ENCODE measurements around the gene ALDH1L1. TPM values are rescaled to one million over a fixed set of nuclear protein-coding genes. Genes with fewer than 3 reads are reported as not detected.

Gene ALDH1L1
- total and polyA plus RNA-seq, 2 of the 4 experiments (the other 2 are of a cell fraction) = not detected

DNA sequence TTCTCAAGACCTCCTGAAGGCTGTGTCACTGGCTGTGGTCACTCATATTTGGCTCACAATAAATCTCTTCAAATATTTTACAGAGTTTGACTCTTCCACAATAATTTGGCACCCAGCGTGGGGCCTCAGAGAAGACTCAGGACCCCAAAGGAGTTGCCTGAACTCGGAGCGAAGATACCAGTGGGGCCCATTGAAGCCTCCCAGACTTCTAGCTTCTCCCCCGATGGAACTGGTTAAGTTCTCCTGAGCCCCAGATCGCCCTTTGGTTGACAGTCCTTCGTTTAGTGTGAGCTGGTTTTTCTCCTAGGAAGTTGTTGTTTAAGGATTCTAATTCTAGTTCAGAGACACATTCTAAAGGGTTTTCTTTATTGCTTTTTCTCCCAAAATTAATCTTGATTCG, 95.1 kb downstream of the ALDH1L1 start:
- no peak overlapping the region for H4K91ac ChIP-seq (ENCODE audit: insufficient read depth, low read depth, low read length)
- H3K4me3 ChIP-seq (ENCODE audit: insufficient read depth, low read depth, low read length) = no peak overlapping the region
- BruUV-seq (replicated peaks) = no TSS peak
- no peak overlapping the region for H3K14ac ChIP-seq (replicated peaks; ENCODE audit: low read depth, low read length)
- H2BK15ac ChIP-seq (ENCODE audit: low read depth, low read length) = no peak overlapping the region
- dilution Hi-C loops (cut with HindIII; ENCODE audit: low sequenced_read_pairs, unreplicated experiment) = no loop called here
- H2BK120ac ChIP-seq (ENCODE audit: low read depth, low read length) = no peak overlapping the region
- intact Hi-C loops (cut with micrococcal nuclease) = no loop called here
- H2AK5ac ChIP-seq (ENCODE audit: low read depth, low read length) = no peak overlapping the region
- DNase-seq (no peak), ATAC-seq (ENCODE audit: low read depth) (no peak)
- no peaks in the 10 kb centered on the region for H4K20me1 ChIP-seq (ENCODE audit: insufficient read depth, low read length)
- no peak overlapping the region for H3K27ac ChIP-seq (ENCODE audit: insufficient read depth, low read length)
- no peak overlapping the region for H4K8ac ChIP-seq (ENCODE audit: low read depth in 2 of 2, low read length in 2 of 2)
- no peak overlapping the region for H3K23ac ChIP-seq (ENCODE audit: low read depth, low read length)
- H3K4ac ChIP-seq (ENCODE audit: low read depth, low read length) = no peak overlapping the region
- H3K9me3 ChIP-seq (ENCODE audit: control insufficient read depth, insufficient read depth, low read length) = no peaks in the 10 kb centered on the region
- no peak overlapping the region for H3K4me2 ChIP-seq (ENCODE audit: low read depth, low read length)
- H3K79me1 ChIP-seq (ENCODE audit: low read depth in 1 of 2, low read length in 2 of 2) = peaks cover 0 to 3% of the 10 kb centered on the region in 2 experiments; a peak in 1 of 4 replicates
- H2BK5ac ChIP-seq (ENCODE audit: low read depth, low read length, poor library complexity, severe bottlenecking) = no peak overlapping the region
- H3K18ac ChIP-seq (ENCODE audit: low read depth, low read length) = no peak overlapping the region
- H3K9ac ChIP-seq (ENCODE audit: low read depth, low read length) = no peak overlapping the region
- no peak overlapping the region for H2AFZ ChIP-seq (replicated peaks; ENCODE audit: low read length, poor library complexity)
- H3K56ac ChIP-seq (ENCODE audit: extremely low read depth, insufficient read depth, low read length) = no peak overlapping the region
- ChIA-PET CTCF (no interaction called here), POLR2A (ENCODE audit: unreplicated experiment) (no interaction called here)
- H3K4me1 ChIP-seq (ENCODE audit: control insufficient read depth, insufficient read depth, low read length) = no peaks in the 10 kb centered on the region
- no peaks in the 10 kb centered on the region for H3K27me3 ChIP-seq (ENCODE audit: control insufficient read depth, insufficient read depth, low read length)
- no peak overlapping the region for H2BK20ac ChIP-seq (ENCODE audit: low read depth, low read length)
- H3K36me3 ChIP-seq (ENCODE audit: control insufficient read depth, insufficient read depth, low read length) = no peaks in the 10 kb centered on the region
- H3K9me1 ChIP-seq (ENCODE audit: insufficient read depth, low read length) = 0 out of 2 replicates have a peak, but pooled peaks cover 3% of the 10 kb centered on the region
- no CpG with 5 or more reads among the region's 7 CpGs for WGBS, 2 experiments (ENCODE audit: extremely low coverage in 2 of 2, insufficient read length in 1 of 2)
- in situ Hi-C loops (cut with MboI; ENCODE audit: low sequenced_read_pairs) = no loop called here
- no peak for TF ChIP-seq FOS (IDR thresholded peaks at IDR 0.05; ENCODE audit: low read depth, low read length)
- H4K5ac ChIP-seq (ENCODE audit: low read depth, low read length) = no peak overlapping the region
- no peak overlapping the region for H2AK9ac ChIP-seq (replicated peaks; ENCODE audit: low read depth, low read length, poor library complexity)
